Suppressor macrophage (primary cell): ENCODE results near the gene RPS10.
"Not testable (repeated sequence)": the region's sequence is repeated elsewhere in the genome, so short reads cannot be mapped to it uniquely, and the experiment has no call there.

Experiments
- DNase-seq, 4 experiments: peaks; one replicate each; pipeline ENCODE4 v3.0.0-alpha.2; 2020 to 2022

The RPS10 gene

GRCh38 chr6:34447910-34448309 lies 22.0 kb upstream of the RPS10 start:
- peak; percentile 68 to 88 (median 82) for DNase-seq

GRCh38 chr6:34447386-34447785 lies 21.5 kb upstream of the RPS10 start:
- DNase-seq, result peak in 2 of 4 experiments; percentile 14 to 24

- DNase-seq, result no peak
Observed at GRCh38 chr6:34445313-34445860, 19.5 kb upstream of the RPS10 start.

GRCh38 chr6:34441526-34441925 lies 15.7 kb upstream of the RPS10 start:
- DNase-seq, result no peak

GRCh38 chr6:34439442-34439841 lies 13.6 kb upstream of the RPS10 start:
- DNase-seq, result no peak

- DNase-seq, result no peak
Observed at GRCh38 chr6:34438705-34439104, 12.8 kb upstream of the RPS10 start.

GRCh38 chr6:34437644-34437970 lies 11.7 kb upstream of the RPS10 start:
- no peak for DNase-seq

GRCh38 chr6:34436803-34437643 lies 11.2 kb upstream of the RPS10 start:
- DNase-seq, result no peak

- DNase-seq, result no peak
Observed at GRCh38 chr6:34435916-34436315, 10.0 kb upstream of the RPS10 start.

GRCh38 chr6:34425132-34425497 lies 754 bp downstream of the RPS10 start:
- peak in 1 of 4 experiments; percentile 10 for DNase-seq

- no peak for DNase-seq
Observed at GRCh38 chr6:34424200-34425131, 1.4 kb downstream of the RPS10 start.

GRCh38 chr6:34423254-34423653 lies 2.6 kb downstream of the RPS10 start:
- no peak for DNase-seq

- no peak for DNase-seq
Observed at GRCh38 chr6:34418367-34418766, 7.5 kb downstream of the RPS10 start.

GRCh38 chr6:34416877-34417371 lies 8.9 kb downstream of the RPS10 start:
- DNase-seq, result no peak

- DNase-seq, result peak; percentile 77 to 90 (median 84)
Observed at GRCh38 chr6:34414999-34415858, 10.6 kb downstream of the RPS10 start.

GRCh38 chr6:34412643-34413214 lies 13.1 kb downstream of the RPS10 start:
- DNase-seq, result no peak

GRCh38 chr6:34412016-34412415 lies 13.9 kb downstream of the RPS10 start:
- no peak for DNase-seq

GRCh38 chr6:34407915-34408314 lies 18.0 kb downstream of the RPS10 start:
- not testable (repeated sequence) for DNase-seq

GRCh38 chr6:34396518-34396917 lies 29.4 kb downstream of the RPS10 start:
- DNase-seq, result no peak

GRCh38 chr6:34393966-34394305 lies 31.9 kb downstream of the RPS10 start:
- no peak for DNase-seq

- DNase-seq, result peak in 3 of 4 experiments; percentile 40 to 78 (median 76)
Observed at GRCh38 chr6:34393191-34393965, 32.5 kb downstream of the RPS10 start.
